ENCODE measurements around the gene MCRIP2.

The MCRIP2 gene, protein sequence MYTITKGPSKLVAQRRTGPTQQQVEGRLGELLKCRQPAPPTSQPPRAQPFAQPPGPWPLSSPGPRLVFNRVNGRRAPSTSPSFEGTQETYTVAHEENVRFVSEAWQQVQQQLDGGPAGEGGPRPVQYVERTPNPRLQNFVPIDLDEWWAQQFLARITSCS

GRCh38 chr16:641326-642188 lies at the start of gene MCRIP2:
Gene MCRIP2, plus strand, starts transcription at chr16:641828. Its CDS starts 164 bp downstream, at chr16:641992.
- peak within 1 kb of the TSS; percentile 53 for H3K4me3 ChIP-seq (ENCODE audit: low read depth, low read length)
- in situ Hi-C loops (cut with HindIII; ENCODE audit: low pct_ligation_motif_present, low sequenced_read_pairs) = no loop called here
- peak; percentile 18 for DNase-seq
- no peaks in the 10 kb centered on the region for H3K36me3 ChIP-seq (replicated peaks)
- no peak within 1 kb of the TSS for H3K27ac ChIP-seq
- TF ChIP-seq, protein P1, sequence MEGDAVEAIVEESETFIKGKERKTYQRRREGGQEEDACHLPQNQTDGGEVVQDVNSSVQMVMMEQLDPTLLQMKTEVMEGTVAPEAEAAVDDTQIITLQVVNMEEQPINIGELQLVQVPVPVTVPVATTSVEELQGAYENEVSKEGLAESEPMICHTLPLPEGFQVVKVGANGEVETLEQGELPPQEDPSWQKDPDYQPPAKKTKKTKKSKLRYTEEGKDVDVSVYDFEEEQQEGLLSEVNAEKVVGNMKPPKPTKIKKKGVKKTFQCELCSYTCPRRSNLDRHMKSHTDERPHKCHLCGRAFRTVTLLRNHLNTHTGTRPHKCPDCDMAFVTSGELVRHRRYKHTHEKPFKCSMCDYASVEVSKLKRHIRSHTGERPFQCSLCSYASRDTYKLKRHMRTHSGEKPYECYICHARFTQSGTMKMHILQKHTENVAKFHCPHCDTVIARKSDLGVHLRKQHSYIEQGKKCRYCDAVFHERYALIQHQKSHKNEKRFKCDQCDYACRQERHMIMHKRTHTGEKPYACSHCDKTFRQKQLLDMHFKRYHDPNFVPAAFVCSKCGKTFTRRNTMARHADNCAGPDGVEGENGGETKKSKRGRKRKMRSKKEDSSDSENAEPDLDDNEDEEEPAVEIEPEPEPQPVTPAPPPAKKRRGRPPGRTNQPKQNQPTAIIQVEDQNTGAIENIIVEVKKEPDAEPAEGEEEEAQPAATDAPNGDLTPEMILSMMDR (IDR thresholded peaks at IDR 0.05; ENCODE audit: low read depth, low read length, missing control alignments) = no peak
- H3K27me3 ChIP-seq (replicated peaks) = no peaks in the 10 kb centered on the region

GRCh38 chr16:591892-592517 lies 49.6 kb upstream of the MCRIP2 start:
- H3K27me3 ChIP-seq (replicated peaks) = no peaks in the 10 kb centered on the region
- TF ChIP-seq, protein P1 (IDR thresholded peaks at IDR 0.05; ENCODE audit: low read depth, low read length, missing control alignments) = no peak
- no peak overlapping the region for H3K4me3 ChIP-seq (ENCODE audit: low read depth, low read length)
- in situ Hi-C loops (cut with HindIII; ENCODE audit: low pct_ligation_motif_present, low sequenced_read_pairs) = no loop called here
- H3K36me3 ChIP-seq (replicated peaks) = no peaks in the 10 kb centered on the region
- no peak for DNase-seq
- H3K27ac ChIP-seq = no peak overlapping the region

- no peak overlapping the region for H3K27ac ChIP-seq
- no peaks in the 10 kb centered on the region for H3K36me3 ChIP-seq (replicated peaks)
- TF ChIP-seq, protein P1 (IDR thresholded peaks at IDR 0.05; ENCODE audit: low read depth, low read length, missing control alignments) = no peak
- in situ Hi-C loops (cut with HindIII; ENCODE audit: low pct_ligation_motif_present, low sequenced_read_pairs) = no loop called here
- DNase-seq = no peak
- no peaks in the 10 kb centered on the region for H3K27me3 ChIP-seq (replicated peaks)
- no peak overlapping the region for H3K4me3 ChIP-seq (ENCODE audit: low read depth, low read length)
These were observed 48.9 kb upstream of the MCRIP2 start for GRCh38 chr16:592518-593306.

GRCh38 chr16:593406-593805 lies 48.2 kb upstream of the MCRIP2 start:
- in situ Hi-C loops (cut with HindIII; ENCODE audit: low pct_ligation_motif_present, low sequenced_read_pairs) = no loop called here
- DNase-seq = no peak
- Histone ChIP-seq H3K4me3 (ENCODE audit: low read depth, low read length) (no peak overlapping the region), H3K36me3 (replicated peaks) (no peaks in the 10 kb centered on the region), H3K27ac (no peak overlapping the region), H3K27me3 (replicated peaks) (no peaks in the 10 kb centered on the region)
- TF ChIP-seq, protein P1 (IDR thresholded peaks at IDR 0.05; ENCODE audit: low read depth, low read length, missing control alignments) = no peak

GRCh38 chr16:593807-594206 lies 47.8 kb upstream of the MCRIP2 start:
- no peaks in the 10 kb centered on the region for H3K27me3 ChIP-seq (replicated peaks)
- TF ChIP-seq, protein P1 (IDR thresholded peaks at IDR 0.05; ENCODE audit: low read depth, low read length, missing control alignments) = no peak
- no peaks in the 10 kb centered on the region for H3K36me3 ChIP-seq (replicated peaks)
- H3K27ac ChIP-seq = no peak overlapping the region
- in situ Hi-C loops (cut with HindIII; ENCODE audit: low pct_ligation_motif_present, low sequenced_read_pairs) = no loop called here
- no peak overlapping the region for H3K4me3 ChIP-seq (ENCODE audit: low read depth, low read length)
- DNase-seq = no peak
